ENCODE results near the gene CCDC88B.

CCDC88B gene

GRCh38 chr11:64372802-64373597 lies 33.0 kb downstream of the CCDC88B start:
- Histone ChIP-seq H3K27ac (ENCODE audit: insufficient read depth in 1 of 2, low read depth in 1 of 2, low read length in 2 of 2, poor library complexity in 1 of 2, severe bottlenecking in 2 of 2) (no peak overlapping the region), H3K27me3 (replicated peaks in 2 of 5; ENCODE audit: control insufficient read depth in 4 of 5, insufficient read depth in 5 of 5, low read length in 4 of 5) (no peaks in the 10 kb centered on the region), H3K4me3 (ENCODE audit: control insufficient read depth in 1 of 7, extremely low read depth in 1 of 7, insufficient read depth in 4 of 7, low read depth in 2 of 7, low read length in 6 of 7) (no peak overlapping the region), H3K9me3 (ENCODE audit: control extremely low read depth in 1 of 5, control insufficient read depth in 4 of 5, insufficient read depth in 2 of 5, low read depth in 1 of 5, low read length in 4 of 5) (no peaks in the 10 kb centered on the region), H3K4me1 (ENCODE audit: control extremely low read depth in 1 of 4, control insufficient read depth in 4 of 4, insufficient read depth in 4 of 4, low read length in 3 of 4) (peaks cover 0 to 12% (median 7%) of the 10 kb centered on the region in 4 experiments), H3K36me3 (ENCODE audit: control insufficient read depth in 4 of 4, insufficient read depth in 4 of 4, low read length in 3 of 4) (peaks cover 0 to 30% (median 18%) of the 10 kb centered on the region in 4 experiments)
- ChIA-PET POLR2A (interaction anchor here (0.6 kb wide), 1 partner anchor 130 kb away, joined by 3 read pairs; no protein-coding TSS in a partner anchor), CTCF (interaction anchor here (0.7 to 1.8 kb wide), 6 partner anchors 8 to 62 kb away, joined by 3 to 10 read pairs (median 4); no protein-coding TSS in a partner anchor)
- WGBS (ENCODE audit: insufficient coverage): 86% methylated on average over 15 of the region's 18 CpGs
- no peak for DNase-seq

- WGBS (ENCODE audit: insufficient coverage): 8% methylated on average over 5 of the region's 5 CpGs
- H3K9me3 ChIP-seq (ENCODE audit: control extremely low read depth in 1 of 5, control insufficient read depth in 4 of 5, insufficient read depth in 2 of 5, low read depth in 1 of 5, low read length in 4 of 5): no peaks in the 10 kb centered on the region
- ChIA-PET CTCF (interaction anchor here (1.2 to 1.8 kb wide), 2 partner anchors 19 to 62 kb away, joined by 3 to 10 read pairs; no protein-coding TSS in a partner anchor), POLR2A (no interaction called here)
- DNase-seq: peak in 2 of 3 donors; percentile 69 to 76
- peaks cover 0 to 24% (median 14%) of the 10 kb centered on the region in 4 experiments for H3K36me3 ChIP-seq (ENCODE audit: control insufficient read depth in 4 of 4, insufficient read depth in 4 of 4, low read length in 3 of 4)
- H3K27ac ChIP-seq (ENCODE audit: insufficient read depth in 1 of 2, low read depth in 1 of 2, low read length in 2 of 2, poor library complexity in 1 of 2, severe bottlenecking in 2 of 2): no peak overlapping the region
- H3K4me3 ChIP-seq (ENCODE audit: control insufficient read depth in 1 of 7, extremely low read depth in 1 of 7, insufficient read depth in 4 of 7, low read depth in 2 of 7, low read length in 6 of 7): no peak overlapping the region
- H3K4me1 ChIP-seq (ENCODE audit: control extremely low read depth in 1 of 4, control insufficient read depth in 4 of 4, insufficient read depth in 4 of 4, low read length in 3 of 4): peaks cover 0 to 12% (median 7%) of the 10 kb centered on the region in 4 experiments
- no peaks in the 10 kb centered on the region for H3K27me3 ChIP-seq (replicated peaks in 2 of 5; ENCODE audit: control insufficient read depth in 4 of 5, insufficient read depth in 5 of 5, low read length in 4 of 5)
Measured at GRCh38 chr11:64373598-64373974, 33.6 kb downstream of the CCDC88B start.

GRCh38 chr11:64376071-64376470 lies 36.1 kb downstream of the CCDC88B start:
- H3K27me3 ChIP-seq (replicated peaks in 2 of 5; ENCODE audit: control insufficient read depth in 4 of 5, insufficient read depth in 5 of 5, low read length in 4 of 5): no peaks in the 10 kb centered on the region
- peaks cover 0 to 12% (median 7%) of the 10 kb centered on the region in 4 experiments for H3K4me1 ChIP-seq (ENCODE audit: control extremely low read depth in 1 of 4, control insufficient read depth in 4 of 4, insufficient read depth in 4 of 4, low read length in 3 of 4)
- no peaks in the 10 kb centered on the region for H3K9me3 ChIP-seq (ENCODE audit: control extremely low read depth in 1 of 5, control insufficient read depth in 4 of 5, insufficient read depth in 2 of 5, low read depth in 1 of 5, low read length in 4 of 5)
- WGBS (ENCODE audit: insufficient coverage): 99% methylated on average over 7 of the region's 7 CpGs
- no peak overlapping the region for H3K27ac ChIP-seq (ENCODE audit: insufficient read depth in 1 of 2, low read depth in 1 of 2, low read length in 2 of 2, poor library complexity in 1 of 2, severe bottlenecking in 2 of 2)
- H3K4me3 ChIP-seq (ENCODE audit: control insufficient read depth in 1 of 7, extremely low read depth in 1 of 7, insufficient read depth in 4 of 7, low read depth in 2 of 7, low read length in 6 of 7): no peak overlapping the region
- no peak for DNase-seq
- POLR2A ChIA-PET: no interaction called here
- CTCF ChIA-PET: interaction anchor here (0.9 kb wide), 1 partner anchor 16 kb away, joined by 4 read pairs; no protein-coding TSS in a partner anchor
- peaks cover 0 to 7% (median 1%) of the 10 kb centered on the region in 4 experiments for H3K36me3 ChIP-seq (ENCODE audit: control insufficient read depth in 4 of 4, insufficient read depth in 4 of 4, low read length in 3 of 4)

GRCh38 chr11:64378335-64378880 lies 38.4 kb downstream of the CCDC88B start:
- ChIA-PET POLR2A (no interaction called here), CTCF (no interaction called here)
- DNase-seq: no peak
- no peaks in the 10 kb centered on the region for H3K27me3 ChIP-seq (replicated peaks in 2 of 5; ENCODE audit: control insufficient read depth in 4 of 5, insufficient read depth in 5 of 5, low read length in 4 of 5)
- no peak overlapping the region for H3K27ac ChIP-seq (ENCODE audit: insufficient read depth in 1 of 2, low read depth in 1 of 2, low read length in 2 of 2, poor library complexity in 1 of 2, severe bottlenecking in 2 of 2)
- H3K4me1 ChIP-seq (ENCODE audit: control extremely low read depth in 1 of 4, control insufficient read depth in 4 of 4, insufficient read depth in 4 of 4, low read length in 3 of 4): peaks cover 0 to 4% (median 3%) of the 10 kb centered on the region in 4 experiments
- H3K36me3 ChIP-seq (ENCODE audit: control insufficient read depth in 4 of 4, insufficient read depth in 4 of 4, low read length in 3 of 4): no peaks in the 10 kb centered on the region
- no peaks in the 10 kb centered on the region for H3K9me3 ChIP-seq (ENCODE audit: control extremely low read depth in 1 of 5, control insufficient read depth in 4 of 5, insufficient read depth in 2 of 5, low read depth in 1 of 5, low read length in 4 of 5)
- H3K4me3 ChIP-seq (ENCODE audit: control insufficient read depth in 1 of 7, extremely low read depth in 1 of 7, insufficient read depth in 4 of 7, low read depth in 2 of 7, low read length in 6 of 7): no peak overlapping the region
- whole genome bisulfite sequencing (ENCODE audit: insufficient coverage): 94% methylated on average over 11 of the region's 14 CpGs

GRCh38 chr11:64379160-64379559 lies 39.2 kb downstream of the CCDC88B start:
- Histone ChIP-seq H3K27me3 (replicated peaks in 2 of 5; ENCODE audit: control insufficient read depth in 4 of 5, insufficient read depth in 5 of 5, low read length in 4 of 5) (no peaks in the 10 kb centered on the region), H3K27ac (ENCODE audit: insufficient read depth in 1 of 2, low read depth in 1 of 2, low read length in 2 of 2, poor library complexity in 1 of 2, severe bottlenecking in 2 of 2) (no peak overlapping the region), H3K4me1 (ENCODE audit: control extremely low read depth in 1 of 4, control insufficient read depth in 4 of 4, insufficient read depth in 4 of 4, low read length in 3 of 4) (no peaks in the 10 kb centered on the region), H3K4me3 (ENCODE audit: control insufficient read depth in 1 of 7, extremely low read depth in 1 of 7, insufficient read depth in 4 of 7, low read depth in 2 of 7, low read length in 6 of 7) (no peak overlapping the region), H3K36me3 (ENCODE audit: control insufficient read depth in 4 of 4, insufficient read depth in 4 of 4, low read length in 3 of 4) (no peaks in the 10 kb centered on the region), H3K9me3 (ENCODE audit: control extremely low read depth in 1 of 5, control insufficient read depth in 4 of 5, insufficient read depth in 2 of 5, low read depth in 1 of 5, low read length in 4 of 5) (no peaks in the 10 kb centered on the region)
- ChIA-PET POLR2A (no interaction called here), CTCF (no interaction called here)
- 99% methylated on average over 11 of the region's 15 CpGs for WGBS (ENCODE audit: insufficient coverage)
- DNase-seq: no peak

GRCh38 chr11:64379817-64380709 lies 40.1 kb downstream of the CCDC88B start:
- peaks cover 0 to 3% (median under 1%) of the 10 kb centered on the region in 4 experiments for H3K4me1 ChIP-seq (ENCODE audit: control extremely low read depth in 1 of 4, control insufficient read depth in 4 of 4, insufficient read depth in 4 of 4, low read length in 3 of 4)
- DNase-seq: no peak
- H3K9me3 ChIP-seq (ENCODE audit: control extremely low read depth in 1 of 5, control insufficient read depth in 4 of 5, insufficient read depth in 2 of 5, low read depth in 1 of 5, low read length in 4 of 5): no peaks in the 10 kb centered on the region
- ChIA-PET POLR2A (interaction anchor here (0.8 kb wide), 1 partner anchor 469 kb away, joined by 3 read pairs; no protein-coding TSS in a partner anchor), CTCF (interaction anchor here (1.1 to 1.2 kb wide), 2 partner anchors 8 to 13 kb away, joined by 3 to 5 read pairs; no protein-coding TSS in a partner anchor)
- peaks cover 0 to 1% (median 0%) of the 10 kb centered on the region in 5 experiments for H3K27me3 ChIP-seq (replicated peaks in 2 of 5; ENCODE audit: control insufficient read depth in 4 of 5, insufficient read depth in 5 of 5, low read length in 4 of 5)
- WGBS (ENCODE audit: insufficient coverage): 93% methylated on average over 32 of the region's 35 CpGs
- no peak overlapping the region for H3K4me3 ChIP-seq (ENCODE audit: control insufficient read depth in 1 of 7, extremely low read depth in 1 of 7, insufficient read depth in 4 of 7, low read depth in 2 of 7, low read length in 6 of 7)
- H3K27ac ChIP-seq (ENCODE audit: insufficient read depth in 1 of 2, low read depth in 1 of 2, low read length in 2 of 2, poor library complexity in 1 of 2, severe bottlenecking in 2 of 2): no peak overlapping the region
- H3K36me3 ChIP-seq (ENCODE audit: control insufficient read depth in 4 of 4, insufficient read depth in 4 of 4, low read length in 3 of 4): no peaks in the 10 kb centered on the region
